ENCODE measurements around the gene PRDM11.

The PRDM11 gene

DNA sequence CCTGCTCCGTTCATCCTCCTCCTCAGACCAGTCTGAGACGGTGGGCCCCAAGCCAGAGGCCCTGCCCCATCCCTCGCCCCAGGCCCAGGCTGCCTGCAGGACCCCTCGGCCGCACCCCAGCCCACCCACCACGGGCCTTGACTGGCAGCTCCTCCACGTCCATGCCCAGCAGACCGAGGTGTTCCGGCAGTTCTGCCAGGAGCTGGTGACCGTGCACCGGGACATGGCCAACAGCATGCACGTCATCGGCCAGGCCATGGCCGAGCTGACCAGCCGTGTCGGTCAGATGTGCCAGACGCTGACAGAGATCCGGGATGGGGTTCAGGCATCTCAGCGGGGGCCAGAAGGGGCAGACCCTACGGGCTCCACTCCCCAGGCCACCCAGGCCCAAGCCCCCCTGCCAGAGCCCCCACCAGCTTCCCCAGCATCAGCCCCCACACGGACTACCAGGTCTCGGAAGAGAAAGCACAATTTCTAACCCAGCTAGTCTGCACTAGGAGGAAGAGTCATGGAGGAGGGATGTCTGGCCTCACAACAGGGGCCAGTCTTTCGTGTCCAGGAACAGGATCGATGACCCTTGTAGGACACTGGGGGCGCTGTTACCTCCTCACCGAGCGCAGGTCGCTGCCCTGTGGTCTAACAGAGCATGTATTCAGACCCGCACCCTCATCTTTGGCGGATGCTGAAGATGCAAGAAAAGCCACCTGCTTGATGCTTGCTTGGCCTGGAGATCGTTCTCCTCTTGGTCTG is 66.3 kb downstream of the PRDM11 start:
- DNase-seq, result no peak

DNA sequence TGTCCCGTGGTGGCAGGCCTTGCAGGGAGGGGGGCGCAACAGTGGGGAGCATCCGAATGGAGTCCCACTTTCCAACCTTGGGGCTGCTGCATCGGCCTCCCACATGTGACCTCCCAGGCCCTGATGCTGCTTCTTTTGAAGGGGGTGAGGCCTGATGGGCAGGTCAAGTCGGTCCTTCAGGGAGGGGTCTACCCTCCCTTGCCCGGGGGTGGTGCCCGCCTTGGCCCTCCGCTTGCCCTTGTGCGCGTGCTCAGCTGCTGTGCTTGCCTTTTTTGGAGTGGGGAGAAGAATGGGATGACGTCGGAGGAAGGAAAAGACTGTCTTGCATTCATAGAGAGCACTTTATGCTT is 66.9 kb downstream of the PRDM11 start:
- no peak for DNase-seq

DNA sequence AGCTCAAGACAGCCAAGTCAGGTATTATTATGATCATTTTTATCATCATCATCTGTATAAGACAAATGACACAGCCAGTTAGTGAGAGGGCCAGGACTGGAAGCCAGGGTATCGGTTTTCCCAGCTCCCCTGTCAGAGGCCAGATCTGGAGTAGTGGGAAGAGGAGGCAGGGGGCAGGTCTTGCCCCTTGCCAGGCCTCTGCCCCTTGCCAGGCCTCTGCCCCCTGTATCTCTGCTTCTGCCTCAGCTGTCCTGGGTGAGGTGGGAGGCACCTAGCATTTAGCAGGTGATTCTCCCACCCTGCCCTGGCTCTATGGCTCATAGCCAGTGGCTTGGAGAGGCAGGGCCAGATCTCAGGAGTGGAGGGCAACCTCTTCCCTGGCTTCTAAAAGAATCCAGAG is 67.3 kb downstream of the PRDM11 start:
- no peak for DNase-seq

DNA sequence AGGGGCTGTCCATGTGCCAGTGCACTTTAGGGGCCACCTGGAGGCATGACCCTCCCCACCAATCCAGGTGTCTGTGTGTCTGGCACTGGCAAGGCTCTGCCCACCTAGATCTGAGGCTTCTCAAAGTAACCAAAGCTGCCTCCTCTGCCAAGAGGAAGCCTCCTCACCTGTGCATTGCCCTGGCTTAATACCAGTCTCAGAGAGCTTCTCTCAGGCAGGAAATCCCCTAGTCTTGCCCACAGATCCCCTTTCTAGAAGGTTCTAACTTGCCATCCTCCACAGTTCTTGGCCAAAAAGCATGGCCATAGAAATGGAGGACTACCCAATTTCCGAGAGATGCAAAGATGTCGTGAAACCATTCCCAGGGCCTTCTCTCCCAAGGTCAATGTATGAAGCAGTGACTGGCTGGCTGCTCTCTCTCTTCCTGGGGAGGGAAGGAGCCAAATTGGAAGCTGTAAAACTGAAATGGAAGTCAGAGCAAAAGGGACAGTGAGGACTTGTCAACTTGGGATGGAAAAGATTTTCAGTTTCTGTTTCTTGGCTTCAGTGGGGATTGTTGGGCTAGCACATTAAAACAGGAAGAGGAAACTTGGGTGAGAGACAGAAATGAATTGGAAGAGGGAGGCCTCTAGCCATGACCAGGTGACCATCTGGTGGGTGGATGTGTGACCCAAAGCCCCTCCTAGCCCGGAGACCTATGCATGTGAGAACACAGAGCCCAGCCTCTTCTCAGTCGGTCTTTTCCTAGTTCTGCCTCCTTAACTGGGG is 68.8 kb downstream of the PRDM11 start:
- no peak for DNase-seq

DNA sequence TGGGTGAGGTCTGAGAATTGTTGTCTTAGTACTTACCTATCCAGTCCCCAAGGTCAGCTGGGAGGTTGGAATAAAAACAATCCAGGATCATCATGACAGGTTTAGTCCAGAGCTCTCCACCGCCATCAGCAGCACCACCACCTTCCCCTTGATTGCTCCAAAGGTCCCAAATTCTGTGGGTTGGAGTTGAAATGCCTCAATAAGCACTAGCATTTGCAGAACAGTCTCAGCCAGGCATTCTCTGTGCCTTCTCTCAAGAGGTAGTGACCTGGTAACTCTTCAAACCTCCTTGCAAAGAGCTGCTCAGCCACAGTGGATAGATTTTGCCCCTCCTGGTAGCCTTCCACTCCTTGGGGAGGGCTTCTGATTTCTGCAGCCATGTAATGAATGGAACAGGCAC is 69.6 kb downstream of the PRDM11 start:
- DNase-seq, result no peak

DNA sequence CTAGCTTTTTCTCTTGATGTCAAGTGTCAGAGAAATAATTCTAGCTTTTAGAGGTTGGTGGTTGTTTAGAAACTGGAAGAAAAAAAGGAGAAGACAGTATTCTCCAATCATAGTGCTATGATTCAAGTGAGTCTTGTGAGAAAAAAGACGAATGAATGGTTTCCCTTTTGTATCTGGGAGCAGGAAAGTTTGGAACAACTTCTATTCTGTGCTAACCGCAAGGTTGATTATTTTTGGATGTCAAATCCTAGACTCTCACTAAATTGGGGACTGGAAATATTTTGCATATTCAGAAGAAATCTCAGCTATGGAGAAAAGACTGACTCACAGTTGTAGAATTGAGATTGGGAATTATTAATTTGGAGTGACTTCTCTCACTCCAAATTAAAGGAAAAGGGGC is 70.5 kb downstream of the PRDM11 start:
- no peak for DNase-seq

DNA sequence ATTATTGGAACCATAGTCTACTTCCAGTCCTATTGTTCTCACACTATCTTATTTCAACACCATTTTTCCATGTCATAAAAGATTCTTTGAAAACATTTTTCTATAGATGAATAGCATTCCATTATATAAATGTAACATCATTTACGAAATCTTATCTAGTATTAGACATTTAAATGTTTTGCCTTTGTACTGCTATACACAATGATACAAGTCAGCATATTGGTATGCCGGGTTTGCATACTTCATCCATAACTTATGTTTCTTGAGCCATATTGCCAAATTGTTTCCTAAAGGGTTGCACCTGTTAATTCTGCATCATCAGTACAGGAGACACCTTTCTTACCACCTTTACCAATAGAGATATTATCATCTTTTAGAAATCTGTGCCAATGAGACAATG is 71.6 kb downstream of the PRDM11 start:
- DNase-seq, result no peak

DNA sequence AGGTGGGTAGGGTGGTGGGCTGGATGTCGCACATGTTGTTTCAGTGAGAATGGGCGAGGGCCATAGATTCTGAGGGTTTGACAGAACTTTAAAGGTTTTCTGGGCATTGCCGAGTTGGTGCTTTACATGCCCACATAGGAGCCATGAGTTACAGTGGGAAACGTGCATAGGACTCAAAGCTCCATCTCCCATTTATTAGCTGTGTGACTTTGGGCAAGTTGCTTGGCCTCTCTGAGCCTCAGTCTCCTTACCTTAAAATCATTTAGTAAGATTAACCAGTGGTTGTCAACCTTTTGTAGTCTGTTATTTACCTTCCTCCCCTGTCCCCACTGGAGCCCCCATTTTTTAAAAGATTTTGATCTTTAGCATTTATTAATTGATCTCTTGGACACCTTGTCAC is 72.3 kb downstream of the PRDM11 start:
- no peak for DNase-seq

DNA sequence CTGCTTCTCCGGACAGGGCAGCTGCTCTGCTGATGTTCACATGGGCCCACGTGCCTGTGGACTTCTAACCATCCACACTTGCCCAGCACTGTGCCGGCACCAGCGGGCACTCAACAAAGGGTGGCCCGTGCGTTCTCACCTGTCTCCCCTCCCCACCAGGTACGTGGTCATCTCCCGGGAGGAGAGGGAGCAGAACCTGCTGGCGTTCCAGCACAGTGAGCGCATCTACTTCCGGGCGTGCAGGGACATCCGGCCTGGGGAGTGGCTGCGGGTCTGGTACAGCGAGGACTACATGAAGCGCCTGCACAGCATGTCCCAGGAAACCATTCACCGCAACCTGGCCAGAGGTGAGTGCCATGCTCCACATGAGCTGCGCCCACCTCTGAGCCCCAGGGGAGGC is 73.0 kb downstream of the PRDM11 start:
- no peak for DNase-seq

DNA sequence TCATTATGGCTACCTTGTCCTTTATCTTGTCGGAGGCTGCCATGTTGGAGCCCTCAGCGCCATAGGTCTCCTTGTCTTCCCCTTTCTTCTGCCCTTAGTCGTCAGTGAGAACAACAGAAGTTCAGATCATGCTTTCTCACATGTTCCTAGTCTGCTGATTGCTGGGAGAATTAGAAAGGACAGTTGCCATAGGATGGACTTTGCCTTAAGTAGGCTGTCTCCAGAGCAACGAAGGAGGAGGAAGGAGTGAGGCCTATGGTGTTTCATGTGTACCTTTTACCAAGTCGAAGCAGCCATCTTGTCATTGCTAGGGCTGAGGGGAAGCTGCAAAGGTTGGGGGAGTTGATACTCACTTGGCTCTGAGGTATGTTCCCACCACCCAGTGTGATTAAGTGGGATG is 77.1 kb downstream of the PRDM11 start:
- DNase-seq, result no peak

DNA sequence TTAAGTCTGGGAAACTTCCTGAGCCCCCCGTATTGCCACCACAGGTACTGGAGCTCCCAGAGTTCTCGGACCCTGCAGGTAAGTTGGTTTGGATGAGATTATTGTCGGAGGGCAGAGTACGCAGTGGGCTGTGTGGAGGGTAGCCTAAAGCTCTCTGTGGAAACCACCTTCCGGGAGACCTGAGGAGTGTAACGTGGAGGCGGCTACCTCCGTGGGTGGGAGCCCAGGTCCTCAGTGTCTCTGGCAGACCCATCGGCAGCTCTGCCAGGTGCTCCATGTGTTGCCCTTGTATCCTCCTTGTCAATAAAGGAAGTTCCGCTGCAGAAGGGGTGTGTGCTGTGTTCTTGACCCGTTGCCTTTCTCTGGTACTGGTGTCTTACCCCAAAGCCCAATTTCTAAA is 78.3 kb downstream of the PRDM11 start:
- DNase-seq, result no peak

DNA sequence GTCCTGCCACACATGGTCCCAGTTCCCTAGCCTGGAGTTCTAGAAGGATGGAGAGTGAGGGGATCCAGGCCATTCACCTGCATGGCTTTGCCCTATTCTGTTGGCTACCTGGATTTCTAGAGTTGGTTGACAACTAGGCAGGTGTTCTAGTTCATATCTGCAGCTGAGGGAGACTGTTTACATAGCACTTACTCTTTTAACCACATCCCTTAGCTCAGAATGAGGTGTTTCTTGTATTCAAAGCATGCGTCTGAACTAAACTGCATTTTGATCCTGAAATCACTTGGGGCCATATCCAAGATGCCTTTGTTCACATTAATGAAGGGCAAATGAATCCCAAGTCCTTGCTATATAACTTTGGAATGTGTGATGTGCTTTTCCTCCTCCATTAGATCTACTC is 78.8 kb downstream of the PRDM11 start:
- DNase-seq, result no peak

DNA sequence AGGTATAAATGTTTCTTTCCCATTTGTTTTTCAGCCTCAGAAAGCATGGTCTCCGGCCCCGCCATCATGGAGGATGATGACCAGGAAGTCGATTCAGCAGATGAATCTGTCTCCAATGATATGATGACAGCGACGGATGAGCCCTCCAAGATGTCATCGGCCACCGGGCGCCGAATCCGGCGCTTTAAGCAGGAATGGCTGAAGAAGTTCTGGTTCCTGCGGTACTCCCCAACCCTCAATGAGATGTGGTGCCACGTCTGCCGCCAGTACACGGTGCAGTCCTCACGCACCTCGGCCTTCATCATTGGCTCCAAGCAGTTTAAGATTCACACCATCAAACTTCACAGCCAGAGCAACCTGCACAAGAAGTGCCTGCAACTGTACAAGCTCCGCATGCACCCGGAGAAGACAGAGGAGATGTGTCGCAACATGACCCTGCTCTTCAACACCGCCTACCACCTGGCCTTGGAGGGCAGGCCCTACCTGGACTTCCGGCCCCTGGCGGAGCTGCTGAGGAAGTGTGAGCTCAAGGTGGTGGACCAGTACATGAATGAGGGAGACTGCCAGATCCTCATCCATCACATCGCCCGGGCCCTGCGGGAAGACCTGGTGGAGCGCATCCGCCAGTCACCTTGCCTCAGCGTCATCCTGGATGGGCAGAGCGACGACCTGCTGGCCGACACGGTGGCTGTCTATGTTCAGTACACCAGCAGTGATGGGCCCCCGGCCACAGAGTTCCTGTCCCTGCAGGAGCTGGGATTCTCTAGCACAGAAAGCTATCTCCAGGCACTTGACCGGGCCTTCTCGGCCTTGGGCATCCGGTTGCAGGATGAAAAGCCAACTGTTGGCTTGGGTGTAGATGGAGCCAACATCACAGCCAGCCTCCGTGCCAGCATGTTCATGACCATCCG is 79.8 kb downstream of the PRDM11 start:
- no peak for DNase-seq

DNA sequence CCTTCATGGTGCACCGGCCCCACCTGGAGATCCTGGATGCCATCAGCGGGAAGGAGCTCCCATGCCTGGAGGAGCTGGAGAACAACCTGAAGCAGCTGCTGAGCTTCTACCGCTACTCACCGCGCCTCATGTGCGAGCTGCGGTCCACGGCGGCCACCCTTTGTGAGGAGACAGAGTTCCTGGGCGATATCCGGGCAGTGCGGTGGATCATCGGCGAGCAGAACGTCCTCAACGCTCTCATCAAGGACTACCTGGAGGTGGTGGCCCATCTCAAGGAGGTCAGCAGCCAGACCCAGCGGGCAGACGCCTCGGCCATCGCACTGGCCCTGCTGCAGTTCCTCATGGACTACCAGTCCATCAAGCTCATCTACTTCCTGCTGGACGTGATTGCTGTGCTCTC is 80.5 kb downstream of the PRDM11 start:
- DNase-seq, result no peak

DNA sequence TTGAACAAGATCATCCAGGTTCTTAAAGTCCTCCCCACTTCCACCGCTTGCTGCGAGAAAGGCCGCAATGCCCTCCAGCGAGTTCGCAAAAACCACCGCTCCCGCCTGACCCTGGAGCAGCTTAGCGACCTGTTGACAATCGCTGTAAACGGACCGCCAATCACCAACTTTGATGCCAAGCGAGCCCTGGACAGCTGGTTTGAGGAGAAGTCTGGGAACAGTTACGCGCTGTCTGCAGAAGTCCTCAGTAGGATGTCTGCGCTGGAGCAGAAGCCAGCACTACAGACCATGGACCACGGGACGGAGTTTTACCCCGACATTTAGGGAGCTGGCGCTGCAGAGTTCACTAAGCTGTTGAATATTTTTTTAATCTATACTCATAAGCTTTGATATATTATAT is 81.4 kb downstream of the PRDM11 start:
- DNase-seq, result no peak

DNA sequence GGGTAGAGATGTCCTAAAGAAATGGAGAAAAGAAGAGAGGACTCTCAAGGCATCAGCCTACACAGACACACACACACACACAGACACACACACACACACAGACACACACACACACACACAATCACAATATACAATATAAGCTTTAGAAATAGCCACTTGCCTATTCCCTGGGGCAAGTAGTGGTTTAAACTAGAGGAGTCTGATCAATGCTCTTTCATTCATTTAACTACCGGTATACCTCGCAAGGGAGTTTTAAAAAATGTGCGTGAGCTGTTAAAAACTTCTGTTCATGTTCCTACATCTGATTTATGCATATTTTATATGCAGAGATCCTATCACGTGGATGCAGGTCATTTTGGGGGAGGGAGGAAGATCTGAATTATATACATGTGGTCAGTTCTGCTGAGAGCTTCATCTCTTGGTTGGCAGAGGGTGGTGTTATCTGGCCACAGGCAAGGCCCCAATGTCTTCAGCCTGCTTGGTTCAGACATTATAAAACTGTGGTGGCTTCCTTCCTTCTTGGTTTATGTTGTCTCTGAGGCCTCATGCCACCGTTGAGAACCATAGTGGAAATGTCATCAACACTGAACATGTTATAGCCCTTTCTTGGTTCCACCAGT is 83.1 kb downstream of the PRDM11 start:
- no peak for DNase-seq

DNA sequence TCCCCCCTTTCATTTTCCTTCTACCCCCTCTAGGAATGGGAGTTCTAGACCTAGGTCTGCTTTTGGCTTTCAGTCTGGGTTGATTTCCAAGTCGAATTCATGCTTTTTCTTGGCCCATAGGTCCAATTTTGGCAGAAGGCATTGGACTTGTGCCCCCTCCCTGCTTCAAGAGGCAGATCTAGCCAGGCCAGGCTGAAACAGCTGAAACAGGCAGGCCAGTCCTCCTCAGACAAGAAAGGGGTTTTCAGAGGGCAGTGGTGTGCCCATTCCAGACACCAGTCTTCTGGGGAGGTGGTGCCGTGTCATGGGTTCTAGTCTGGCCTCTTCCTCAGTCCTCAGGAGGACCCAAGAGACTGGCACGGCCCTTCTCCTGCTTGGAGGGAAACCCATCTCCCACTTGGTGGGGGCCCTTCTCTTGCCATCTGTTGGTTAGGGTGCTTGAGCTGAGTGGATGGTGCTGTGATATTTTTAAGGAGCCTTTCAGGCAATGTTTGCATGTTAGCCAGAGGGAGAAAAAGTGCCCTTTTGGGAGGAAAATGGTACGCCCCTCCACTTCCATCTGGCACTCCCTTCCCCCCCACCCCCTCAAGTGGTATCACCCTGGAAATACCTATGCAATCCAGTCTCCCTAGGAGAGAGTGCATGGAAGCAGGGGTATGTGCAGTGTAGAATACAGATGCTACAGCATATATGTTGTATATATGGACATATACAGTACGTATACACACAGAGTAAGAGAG is 86.1 kb downstream of the PRDM11 start:
- DNase-seq, result no peak

DNA sequence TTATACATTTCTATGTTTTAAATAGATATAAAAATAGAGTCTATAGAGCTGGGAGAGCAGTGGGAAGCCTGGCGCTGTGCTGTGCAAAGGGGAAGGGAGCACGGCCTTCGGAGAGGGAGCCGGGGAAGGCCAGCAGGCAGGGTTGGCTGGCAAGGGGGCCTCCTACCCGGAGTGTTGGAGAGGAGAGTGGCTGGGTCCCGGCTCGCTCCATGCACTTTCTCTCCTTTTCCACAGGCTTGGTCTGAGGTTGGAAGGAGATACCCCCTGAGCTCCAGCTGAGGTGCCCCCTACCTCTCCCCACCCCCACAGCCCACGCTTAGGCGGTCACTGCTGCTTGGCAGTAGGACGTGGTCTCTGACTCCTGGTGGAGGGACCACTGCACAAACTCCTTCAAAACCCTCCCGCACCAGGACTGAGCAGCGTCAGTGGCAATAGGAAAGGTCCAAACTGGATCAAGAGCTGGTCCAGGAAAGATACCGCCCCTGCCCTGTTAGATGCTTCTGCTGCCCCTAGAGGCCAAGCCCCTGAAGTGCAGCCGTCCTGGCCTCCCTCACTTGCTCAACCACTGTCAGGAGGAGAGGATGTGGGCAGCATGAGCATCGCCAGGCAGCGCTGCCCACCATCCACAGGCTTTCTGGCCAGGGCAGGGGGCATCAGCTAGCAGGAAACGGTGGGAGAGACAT is 86.8 kb downstream of the PRDM11 start:
- DNase-seq, result peak; percentile 71

DNA sequence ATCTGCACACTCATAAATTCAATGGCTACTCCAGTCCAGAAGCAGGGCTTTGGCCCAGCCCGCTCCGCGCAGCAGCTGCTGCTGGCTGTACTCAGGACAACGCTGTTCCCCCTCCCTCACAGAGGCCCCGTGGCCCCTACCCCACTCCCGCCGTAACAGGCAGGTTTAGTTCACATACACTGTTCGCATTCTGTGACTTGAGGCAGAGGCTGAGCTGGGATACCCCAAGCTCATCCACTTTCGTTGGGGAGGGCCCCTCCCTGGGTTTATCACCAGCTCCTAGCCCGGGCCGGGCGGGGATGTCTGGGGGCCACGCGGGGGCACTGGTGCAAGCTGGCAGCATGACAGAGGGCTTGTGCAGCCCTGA is 87.3 kb downstream of the PRDM11 start:
- DNase-seq, result no peak

DNA sequence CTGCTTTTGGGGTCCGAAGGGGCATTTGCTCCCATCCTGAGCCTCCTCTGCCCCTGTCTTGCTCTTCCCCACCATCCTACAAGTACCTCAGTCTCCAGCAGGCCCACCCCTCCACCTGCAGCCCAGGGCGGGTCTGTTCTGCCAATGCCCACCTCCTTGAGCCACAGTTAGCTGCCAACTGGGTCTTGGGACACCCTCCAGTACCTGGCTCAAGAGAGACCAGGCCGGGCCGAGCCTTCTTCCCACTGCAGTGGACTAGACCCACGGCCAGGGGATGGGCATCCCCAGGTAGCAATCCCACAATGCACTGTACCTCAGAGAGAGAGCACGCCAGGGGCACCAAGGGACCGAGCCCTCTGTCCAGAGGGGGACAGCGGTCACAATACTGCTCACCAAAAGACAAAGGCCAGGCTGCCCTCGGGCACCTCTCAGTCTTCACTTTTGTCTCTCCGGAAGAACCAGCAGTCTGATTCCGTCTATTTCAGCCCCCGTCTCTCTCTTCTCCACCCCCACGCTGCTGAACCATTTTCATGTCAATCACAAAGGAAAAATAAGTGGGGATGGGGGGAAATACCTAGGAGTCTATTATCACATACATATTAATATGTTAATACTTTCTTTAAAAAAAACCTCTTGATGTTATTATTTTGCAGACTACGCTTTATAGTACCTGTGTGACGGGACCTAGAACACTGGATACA is 88.0 kb downstream of the PRDM11 start:
- no peak for DNase-seq

DNA sequence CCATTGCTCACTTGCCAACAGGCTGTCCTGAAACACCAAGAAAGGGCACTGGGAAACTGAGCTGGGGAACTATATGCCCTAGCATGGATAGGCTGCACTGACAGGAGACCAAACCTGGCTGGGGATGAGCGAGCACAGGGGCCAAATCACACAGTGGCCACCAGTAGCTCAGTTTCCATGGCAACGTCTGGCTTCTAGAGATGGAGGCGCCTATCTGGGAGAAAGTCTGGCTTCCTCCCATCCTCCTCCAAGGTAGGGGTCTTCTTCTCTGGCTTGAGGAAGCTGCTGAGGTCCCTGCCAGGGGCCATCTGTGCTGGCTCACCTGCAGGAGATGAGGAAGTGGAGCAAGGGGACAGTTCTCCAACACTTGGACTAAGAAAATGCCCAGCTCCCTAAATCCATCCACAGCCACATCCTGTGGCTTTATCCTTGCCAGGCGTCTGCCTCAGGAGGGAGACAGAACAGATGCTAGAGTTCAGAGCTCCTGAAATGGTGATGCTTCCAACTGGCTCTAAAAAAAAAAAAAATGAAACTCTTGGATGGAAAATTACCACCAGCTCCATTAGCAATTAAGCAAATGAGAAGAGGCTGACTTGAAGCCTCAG is 91.4 kb downstream of the PRDM11 start:
- DNase-seq, result no peak

Data from right hindlimb (tissue), 1 donor.